Activated CD8-positive, alpha-beta memory T cell treated with anti-CD3 and anti-CD28 coated beads for 1 hour (primary cell): ENCODE measurements around the gene PARN.
A peak's percentile ranks its signal among the peaks of the same experiment; 100 is the strongest.
"Not testable (repeated sequence)": the region's sequence is repeated elsewhere in the genome, so short reads cannot be mapped to it uniquely, and the experiment has no call there.

ENCODE experiments used
- DNase-seq, 2 donors: peaks; one replicate each; pipeline ENCODE4 v3.0.0-alpha.2; 2020; ENCODE audit warnings: low read depth in 1 of 2; ENCODE audit errors: extremely low read depth in 1 of 2

The PARN gene

GRCh38 chr16:14632693-14633569 lies 2.9 kb upstream of the PARN start, which contains the start of gene BFAR:
TSS of gene BFAR (plus strand) at chr16:14632951. CDS start at chr16:14644347, 11,396 bp downstream.
- DNase-seq: peak; percentile 98 to 99

- not testable (repeated sequence) for DNase-seq
Observed at GRCh38 chr16:14630620-14631330, 715 bp upstream of the PARN start.

- DNase-seq: no peak
Observed at GRCh38 chr16:14629612-14629918, 495 bp downstream of the PARN start.

- no peak for DNase-seq
Observed at GRCh38 chr16:14628806-14629611, 1.1 kb downstream of the PARN start.

GRCh38 chr16:14627078-14627477 lies 3.0 kb downstream of the PARN start:
- DNase-seq: no peak

- DNase-seq: no peak
Observed at GRCh38 chr16:14618566-14618965, 11.5 kb downstream of the PARN start.

- no peak for DNase-seq
Observed at GRCh38 chr16:14616280-14616679, 13.8 kb downstream of the PARN start.

GRCh38 chr16:14613991-14614390 lies 16.1 kb downstream of the PARN start:
- no peak for DNase-seq

GRCh38 chr16:14611660-14612059 lies 18.4 kb downstream of the PARN start:
- DNase-seq: no peak

- no peak for DNase-seq
Observed at GRCh38 chr16:14609716-14610115, 20.3 kb downstream of the PARN start.

- DNase-seq: no peak
Observed at GRCh38 chr16:14608604-14609003, 21.5 kb downstream of the PARN start.

- no peak for DNase-seq
Observed at GRCh38 chr16:14608111-14608566, 21.9 kb downstream of the PARN start.

- DNase-seq: no peak
Observed at GRCh38 chr16:14606102-14606501, 24.0 kb downstream of the PARN start.

GRCh38 chr16:14602443-14602963 lies 27.6 kb downstream of the PARN start:
- DNase-seq: no peak

- DNase-seq: no peak
Observed at GRCh38 chr16:14600164-14600563, 29.9 kb downstream of the PARN start.

- no peak for DNase-seq
Observed at GRCh38 chr16:14586637-14587305, 43.3 kb downstream of the PARN start.

GRCh38 chr16:14585287-14585686 lies 44.8 kb downstream of the PARN start:
- DNase-seq: no peak

- not testable (repeated sequence) for DNase-seq
Observed at GRCh38 chr16:14580926-14581325, 49.1 kb downstream of the PARN start.

GRCh38 chr16:14579266-14579665 lies 50.8 kb downstream of the PARN start:
- DNase-seq: no peak

- DNase-seq: no peak
Observed at GRCh38 chr16:14576532-14576931, 53.5 kb downstream of the PARN start.
